ENCODE measurements around the gene DUS2.

The DUS2 gene

GRCh38 chr16:67992661-67993206 lies 30.4 kb upstream of the DUS2 start:
- ChIA-PET POLR2A (no interaction called here), CTCF (interaction anchor here (0.6 to 1.5 kb wide), 10 partner anchors 9 to 699 kb away, joined by 3 to 12 read pairs (median 4); partner anchors contain the start of gene DPEP3)
- H3K4me1 ChIP-seq (ENCODE audit: control insufficient read depth, insufficient read depth, low read length), result no peaks in the 10 kb centered on the region

GRCh38 chr16:67993207-67994039 lies 29.7 kb upstream of the DUS2 start:
- H3K9me3 ChIP-seq (ENCODE audit: control insufficient read depth, insufficient read depth, low read depth, low read length), result no peaks in the 10 kb centered on the region
- CTCF ChIA-PET, result interaction anchor here (0.6 to 1.2 kb wide), 16 partner anchors 10 to 227 kb away, joined by 3 to 12 read pairs (median 4); partner anchors contain the start of genes DDX28, DPEP2NB and DUS2
- no peaks in the 10 kb centered on the region for H3K36me3 ChIP-seq (ENCODE audit: control insufficient read depth in 2 of 2, insufficient read depth in 1 of 2, low read length in 2 of 2)
- H3K4me1 ChIP-seq (ENCODE audit: control insufficient read depth, insufficient read depth, low read length), result no peaks in the 10 kb centered on the region
- H3K27ac ChIP-seq (ENCODE audit: extremely low read depth, low read depth, low read length), result no peak overlapping the region
- POLR2A ChIA-PET, result interaction anchor here (0.6 kb wide), 1 partner anchor 30 kb away, joined by 3 read pairs; the partner anchor contains the start of genes DDX28 and DUS2
- H3K4me3 ChIP-seq (ENCODE audit: low read depth, low read length), result no peak overlapping the region
- TF ChIP-seq KLF1 (tag by site-specific recombination; IDR thresholded peaks at IDR 0.05) (peak; percentile 90), ZNF776 (tag by site-specific recombination; IDR thresholded peaks at IDR 0.05; ENCODE audit: borderline replicate concordance) (no peak), ZBTB26 (tag by site-specific recombination; optimal IDR thresholded peaks at IDR 0.05) (peak; percentile 55), ZNF426 (tag by site-specific recombination; IDR thresholded peaks at IDR 0.05) (no peak), ZNF24 (tag by site-specific recombination; IDR thresholded peaks at IDR 0.05) (no peak), ZNF596 (tag by site-specific recombination; IDR thresholded peaks at IDR 0.05) (peak; percentile 48; the same call in 1 of the 2 replicates), ZNF214 (tag by site-specific recombination; IDR thresholded peaks at IDR 0.05; ENCODE audit: borderline replicate concordance) (no peak), ZNF571 (tag by site-specific recombination; IDR thresholded peaks at IDR 0.05) (no peak), ZBTB21 (tag by site-specific recombination; IDR thresholded peaks at IDR 0.05) (no peak), ZNF585B (tag by site-specific recombination; IDR thresholded peaks at IDR 0.05) (no peak), ZNF174 (tag by site-specific recombination; IDR thresholded peaks at IDR 0.05) (no peak), ZNF23 (tag by site-specific recombination; IDR thresholded peaks at IDR 0.05; ENCODE audit: borderline replicate concordance) (no peak), ZBTB6 (tag by site-specific recombination; IDR thresholded peaks at IDR 0.05) (0 out of 2 replicates have a peak, but pooled peaks have one; percentile 38), GLIS2 (tag by site-specific recombination; IDR thresholded peaks at IDR 0.05) (peak; percentile 87), ZXDB (tag by site-specific recombination; IDR thresholded peaks at IDR 0.05) (peak; percentile 67; the same call in 1 of the 2 replicates), ZNF777 (tag by site-specific recombination; IDR thresholded peaks at IDR 0.05; ENCODE audit: borderline replicate concordance) (no peak), KLF7 (tag by site-specific recombination; IDR thresholded peaks at IDR 0.05; ENCODE audit: borderline replicate concordance) (peak; percentile 72; the same call in 1 of the 2 replicates), ZFHX2 (tag by site-specific recombination; conservative IDR thresholded peaks at IDR 0.05) (peak; percentile 54), ZIC2 (tag by site-specific recombination; IDR thresholded peaks at IDR 0.05) (peak; percentile 78), ZNF692 (tag by site-specific recombination; IDR thresholded peaks at IDR 0.05) (peak; percentile 60), REPIN1 (tag by site-specific recombination; IDR thresholded peaks at IDR 0.05; ENCODE audit: low read depth) (no peak), ZEB2 (tag by site-specific recombination; IDR thresholded peaks at IDR 0.05) (0 out of 2 replicates have a peak, but pooled peaks have one; percentile 41), ZNF792 (tag by site-specific recombination; IDR thresholded peaks at IDR 0.05) (no peak), SP3 (tag by site-specific recombination; IDR thresholded peaks at IDR 0.05) (peak; percentile 54), ZNF324 (tag by site-specific recombination; IDR thresholded peaks at IDR 0.05) (no peak)
- TF ChIP-seq, protein P1, sequence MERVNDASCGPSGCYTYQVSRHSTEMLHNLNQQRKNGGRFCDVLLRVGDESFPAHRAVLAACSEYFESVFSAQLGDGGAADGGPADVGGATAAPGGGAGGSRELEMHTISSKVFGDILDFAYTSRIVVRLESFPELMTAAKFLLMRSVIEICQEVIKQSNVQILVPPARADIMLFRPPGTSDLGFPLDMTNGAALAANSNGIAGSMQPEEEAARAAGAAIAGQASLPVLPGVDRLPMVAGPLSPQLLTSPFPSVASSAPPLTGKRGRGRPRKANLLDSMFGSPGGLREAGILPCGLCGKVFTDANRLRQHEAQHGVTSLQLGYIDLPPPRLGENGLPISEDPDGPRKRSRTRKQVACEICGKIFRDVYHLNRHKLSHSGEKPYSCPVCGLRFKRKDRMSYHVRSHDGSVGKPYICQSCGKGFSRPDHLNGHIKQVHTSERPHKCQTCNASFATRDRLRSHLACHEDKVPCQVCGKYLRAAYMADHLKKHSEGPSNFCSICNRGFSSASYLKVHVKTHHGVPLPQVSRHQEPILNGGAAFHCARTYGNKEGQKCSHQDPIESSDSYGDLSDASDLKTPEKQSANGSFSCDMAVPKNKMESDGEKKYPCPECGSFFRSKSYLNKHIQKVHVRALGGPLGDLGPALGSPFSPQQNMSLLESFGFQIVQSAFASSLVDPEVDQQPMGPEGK (tag by site-specific recombination; IDR thresholded peaks at IDR 0.05), result peak; percentile 61

More at GRCh38 chr16:67992661-67993206, 30.4 kb upstream of the DUS2 start:
- no peak for TF ChIP-seq ZNF610 (tag by site-specific recombination; IDR thresholded peaks at IDR 0.05; ENCODE audit: borderline replicate concordance)
- 0 out of 2 replicates have a peak, but pooled peaks have one; percentile 43 for TF ChIP-seq ZNF777 (tag by site-specific recombination; IDR thresholded peaks at IDR 0.05; ENCODE audit: borderline replicate concordance)
- Histone ChIP-seq H3K27ac (ENCODE audit: extremely low read depth, low read depth, low read length) (no peak overlapping the region), H3K9me3 (ENCODE audit: control insufficient read depth, insufficient read depth, low read depth, low read length) (no peaks in the 10 kb centered on the region), H3K36me3 (ENCODE audit: control insufficient read depth in 2 of 2, insufficient read depth in 1 of 2, low read length in 2 of 2) (no peaks in the 10 kb centered on the region), H3K4me3 (ENCODE audit: low read depth, low read length) (no peak overlapping the region)
